ENCODE measurements around the gene BRF1.

DNA sequence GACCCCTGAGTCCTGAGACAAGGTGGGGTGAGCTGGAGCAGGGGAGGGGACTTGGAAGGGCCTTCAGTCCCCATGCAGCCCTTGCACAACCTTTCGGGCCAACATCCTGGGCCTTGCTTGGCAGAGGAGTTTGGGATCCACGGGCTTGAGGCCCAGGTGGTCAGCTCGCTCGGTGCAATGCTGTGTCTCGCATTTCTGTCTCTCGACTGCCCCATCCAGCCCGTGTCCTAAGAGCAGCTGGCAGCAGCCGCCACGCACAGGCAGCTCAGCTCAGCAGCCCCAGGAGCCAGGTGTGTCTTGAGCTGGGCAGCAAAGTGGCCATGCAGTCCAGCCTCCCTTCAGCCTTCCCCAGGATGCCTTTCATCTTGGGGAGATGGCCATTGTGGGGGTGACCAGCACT is 24.5 kb upstream of the BRF1 start:
- TF ChIP-seq CTCF (IDR thresholded peaks at IDR 0.05) (no peak), POLR2A (IDR thresholded peaks at IDR 0.05) (no peak)

All from right lobe of liver (tissue), 4 donors.